Measurements from ENCODE around the gene GRAMD2B. TPM values are rescaled to one million over a fixed set of nuclear protein-coding genes. Genes with fewer than 3 reads are reported as not detected.
A peak's percentile ranks its signal among the peaks of the same experiment; 100 is the strongest.

GRAMD2B gene
- total and polyA plus RNA-seq, 4 donors, result 8.5 to 19.4 (median 14.9) TPM

DNA sequence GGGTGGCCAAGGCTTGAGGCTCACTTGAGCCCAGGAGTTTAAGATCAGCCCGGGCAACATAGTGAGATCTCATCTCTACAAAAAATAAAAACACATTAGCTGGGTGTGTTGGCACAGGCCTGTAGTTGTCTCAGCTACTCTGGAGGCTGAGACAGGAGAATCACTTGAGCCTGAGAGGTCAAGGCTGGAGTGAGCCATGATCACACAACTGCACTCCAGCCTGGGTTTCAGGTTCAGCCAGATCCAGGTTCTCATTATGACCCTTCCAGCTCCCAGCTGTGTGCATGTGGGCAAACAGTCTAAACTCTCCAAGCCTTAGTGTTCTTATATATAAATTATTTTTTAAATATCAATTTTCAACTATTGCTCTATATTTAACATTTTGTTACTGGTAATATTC, 103.9 kb downstream of the GRAMD2B start:
- no peak for DNase-seq
- TF ChIP-seq, protein P1, sequence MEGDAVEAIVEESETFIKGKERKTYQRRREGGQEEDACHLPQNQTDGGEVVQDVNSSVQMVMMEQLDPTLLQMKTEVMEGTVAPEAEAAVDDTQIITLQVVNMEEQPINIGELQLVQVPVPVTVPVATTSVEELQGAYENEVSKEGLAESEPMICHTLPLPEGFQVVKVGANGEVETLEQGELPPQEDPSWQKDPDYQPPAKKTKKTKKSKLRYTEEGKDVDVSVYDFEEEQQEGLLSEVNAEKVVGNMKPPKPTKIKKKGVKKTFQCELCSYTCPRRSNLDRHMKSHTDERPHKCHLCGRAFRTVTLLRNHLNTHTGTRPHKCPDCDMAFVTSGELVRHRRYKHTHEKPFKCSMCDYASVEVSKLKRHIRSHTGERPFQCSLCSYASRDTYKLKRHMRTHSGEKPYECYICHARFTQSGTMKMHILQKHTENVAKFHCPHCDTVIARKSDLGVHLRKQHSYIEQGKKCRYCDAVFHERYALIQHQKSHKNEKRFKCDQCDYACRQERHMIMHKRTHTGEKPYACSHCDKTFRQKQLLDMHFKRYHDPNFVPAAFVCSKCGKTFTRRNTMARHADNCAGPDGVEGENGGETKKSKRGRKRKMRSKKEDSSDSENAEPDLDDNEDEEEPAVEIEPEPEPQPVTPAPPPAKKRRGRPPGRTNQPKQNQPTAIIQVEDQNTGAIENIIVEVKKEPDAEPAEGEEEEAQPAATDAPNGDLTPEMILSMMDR (IDR thresholded peaks at IDR 0.05; ENCODE audit: control extremely low read depth, extremely low read depth), result no peak
- no peak for ATAC-seq (ENCODE audit: insufficient read depth, low FRiP score)
- Histone ChIP-seq H3K27me3 (ENCODE audit: control insufficient read depth in 3 of 3, insufficient read depth in 3 of 3, low read length in 2 of 3) (no peaks in the 10 kb centered on the region), H3K27ac (ENCODE audit: low read depth in 1 of 2, low read length in 1 of 2) (no peak overlapping the region), H3K9me3 (ENCODE audit: control insufficient read depth in 4 of 4, insufficient read depth in 3 of 4, low read length in 3 of 4) (no peaks in the 10 kb centered on the region), H3K4me3 (no peak overlapping the region), H3K4me1 (ENCODE audit: control insufficient read depth in 5 of 5, insufficient read depth in 5 of 5, low read length in 5 of 5) (peaks cover 0 to 26% (median 9%) of the 10 kb centered on the region in 5 donors), H3K36me3 (ENCODE audit: control insufficient read depth in 4 of 4, insufficient read depth in 4 of 4, low read length in 4 of 4) (no peaks in the 10 kb centered on the region), H3K9ac (ENCODE audit: insufficient read depth in 1 of 2, low read length in 2 of 2) (no peak overlapping the region)
- WGBS, 2 donors, result 91 to 94% methylated on average over 1 of the region's 1 CpG

DNA sequence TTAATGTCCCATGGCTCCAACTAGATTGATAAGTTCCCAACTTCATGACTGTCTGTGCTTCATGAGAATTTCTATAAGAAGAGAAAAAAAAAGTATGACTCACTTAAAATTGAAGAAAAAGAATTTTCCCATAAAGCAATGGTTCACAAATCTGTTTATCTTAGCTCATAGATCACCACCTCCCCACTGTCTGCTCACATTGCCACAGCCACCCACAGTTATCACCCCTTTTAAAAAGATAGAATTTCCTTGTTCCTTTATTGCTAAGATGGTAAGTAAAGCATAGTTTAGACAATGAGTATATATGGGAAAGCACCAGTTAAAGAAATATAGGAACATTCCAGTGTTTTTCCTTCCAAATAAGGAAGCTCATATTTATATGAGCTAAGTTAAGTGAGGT, 104.7 kb downstream of the GRAMD2B start:
- no peak for DNase-seq
- H3K4me3 ChIP-seq, result no peak overlapping the region
- ATAC-seq (ENCODE audit: insufficient read depth, low FRiP score), result no peak
- TF ChIP-seq, protein P1 (IDR thresholded peaks at IDR 0.05; ENCODE audit: control extremely low read depth, extremely low read depth), result no peak
- H3K9me3 ChIP-seq (ENCODE audit: control insufficient read depth in 4 of 4, insufficient read depth in 3 of 4, low read length in 3 of 4), result no peaks in the 10 kb centered on the region
- H3K27ac ChIP-seq (ENCODE audit: low read depth in 1 of 2, low read length in 1 of 2), result no peak overlapping the region
- no peak overlapping the region for H3K9ac ChIP-seq (ENCODE audit: insufficient read depth in 1 of 2, low read length in 2 of 2)
- H3K4me1 ChIP-seq (ENCODE audit: control insufficient read depth in 5 of 5, insufficient read depth in 5 of 5, low read length in 5 of 5), result peaks cover 0 to 26% (median 9%) of the 10 kb centered on the region in 5 donors
- H3K36me3 ChIP-seq (ENCODE audit: control insufficient read depth in 4 of 4, insufficient read depth in 4 of 4, low read length in 4 of 4), result no peaks in the 10 kb centered on the region
- no peaks in the 10 kb centered on the region for H3K27me3 ChIP-seq (ENCODE audit: control insufficient read depth in 3 of 3, insufficient read depth in 3 of 3, low read length in 2 of 3)

DNA sequence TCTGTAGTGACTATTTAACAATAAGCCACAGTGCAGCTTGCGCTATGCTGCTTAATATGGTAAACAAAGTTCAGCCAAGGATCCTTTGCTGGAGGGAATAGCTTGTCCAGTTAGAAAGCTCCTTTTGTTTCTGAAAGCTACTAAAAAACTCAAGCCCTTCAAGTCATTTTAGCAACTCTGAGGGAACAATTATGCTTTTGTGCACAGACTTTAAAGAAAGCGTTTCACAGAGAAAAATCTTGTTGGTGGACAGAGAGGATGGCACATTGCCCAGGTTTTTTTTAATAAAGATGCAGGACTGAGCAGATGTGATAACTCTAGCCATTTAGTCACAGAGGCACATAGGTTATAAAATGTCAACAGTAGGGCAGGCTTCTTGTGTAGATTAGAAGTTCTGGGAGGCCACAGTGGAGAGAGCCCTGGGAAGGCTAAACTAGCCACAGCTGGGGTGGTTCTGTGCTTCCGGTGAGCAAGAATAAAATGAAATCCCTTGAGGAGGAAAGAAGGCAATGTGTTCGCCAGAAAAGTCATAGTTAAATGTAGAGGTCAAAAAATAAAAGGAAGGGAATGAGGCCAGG, 108.4 kb downstream of the GRAMD2B start:
- 77 to 78% methylated on average over 4 of the region's 4 CpGs for WGBS, 2 donors
- TF ChIP-seq, protein P1 (IDR thresholded peaks at IDR 0.05; ENCODE audit: control extremely low read depth, extremely low read depth), result no peak
- peaks cover 0 to 12% (median 9%) of the 10 kb centered on the region in 5 donors for H3K4me1 ChIP-seq (ENCODE audit: control insufficient read depth in 5 of 5, insufficient read depth in 5 of 5, low read length in 5 of 5)
- peak overlapping the region in 1 of 2 donors; percentile 11 for H3K9ac ChIP-seq (ENCODE audit: insufficient read depth in 1 of 2, low read length in 2 of 2)
- no peaks in the 10 kb centered on the region for H3K27me3 ChIP-seq (ENCODE audit: control insufficient read depth in 3 of 3, insufficient read depth in 3 of 3, low read length in 2 of 3)
- no peaks in the 10 kb centered on the region for H3K36me3 ChIP-seq (ENCODE audit: control insufficient read depth in 4 of 4, insufficient read depth in 4 of 4, low read length in 4 of 4)
- DNase-seq, result peak in 2 of 3 donors; percentile 70 to 76
- no peak for ATAC-seq (ENCODE audit: insufficient read depth, low FRiP score)
- H3K9me3 ChIP-seq (ENCODE audit: control insufficient read depth in 4 of 4, insufficient read depth in 3 of 4, low read length in 3 of 4), result no peaks in the 10 kb centered on the region
- H3K4me3 ChIP-seq, result no peak overlapping the region
- H3K27ac ChIP-seq (ENCODE audit: low read depth in 1 of 2, low read length in 1 of 2), result peak overlapping the region in 1 of 2 donors; percentile 3

DNA sequence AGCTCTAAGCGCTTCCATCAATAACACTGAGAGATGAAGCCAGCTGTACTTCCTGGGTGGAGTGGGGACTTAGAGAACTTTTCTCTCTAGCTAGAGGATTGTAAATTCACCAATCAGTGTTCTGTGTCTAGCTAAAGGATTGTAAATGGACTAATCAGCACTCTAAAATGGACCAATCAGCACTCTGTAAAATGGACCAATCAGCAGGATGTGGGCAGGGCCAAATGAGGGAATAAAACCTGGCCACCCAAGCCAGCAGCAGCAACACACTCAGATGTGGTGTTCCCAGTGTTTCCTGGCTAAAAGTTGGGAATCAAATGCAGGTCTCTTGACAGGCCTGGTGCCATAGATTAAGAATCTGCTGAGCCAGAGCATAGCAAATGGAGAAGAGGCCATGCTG, 111.3 kb downstream of the GRAMD2B start:
- H3K9ac ChIP-seq (ENCODE audit: insufficient read depth in 1 of 2, low read length in 2 of 2), result no peak overlapping the region
- H3K27ac ChIP-seq (ENCODE audit: low read depth in 1 of 2, low read length in 1 of 2), result no peak overlapping the region
- no peaks in the 10 kb centered on the region for H3K36me3 ChIP-seq (ENCODE audit: control insufficient read depth in 4 of 4, insufficient read depth in 4 of 4, low read length in 4 of 4)
- no peaks in the 10 kb centered on the region for H3K27me3 ChIP-seq (ENCODE audit: control insufficient read depth in 3 of 3, insufficient read depth in 3 of 3, low read length in 2 of 3)
- DNase-seq, result no peak
- peaks cover 0 to 24% (median 9%) of the 10 kb centered on the region in 5 donors for H3K4me1 ChIP-seq (ENCODE audit: control insufficient read depth in 5 of 5, insufficient read depth in 5 of 5, low read length in 5 of 5)
- H3K9me3 ChIP-seq (ENCODE audit: control insufficient read depth in 4 of 4, insufficient read depth in 3 of 4, low read length in 3 of 4), result no peaks in the 10 kb centered on the region
- WGBS, 2 donors, result 99 to 100% methylated on average over 1 of the region's 1 CpG
- no peak overlapping the region for H3K4me3 ChIP-seq
- no peak for ATAC-seq (ENCODE audit: insufficient read depth, low FRiP score)
- TF ChIP-seq, protein P1 (IDR thresholded peaks at IDR 0.05; ENCODE audit: control extremely low read depth, extremely low read depth), result no peak
